Skin of body (tissue), 3 donors: ENCODE measurements around the gene CHRNA5. TPM values are rescaled to one million over a fixed set of nuclear protein-coding genes. Genes with fewer than 3 reads are reported as not detected.

Experiments used
- DNase-seq: peaks from one replicate; lab custom pipeline; 2025; lab: John Stamatoyannopoulos, UW
- small RNA-seq: library from RNA; depleted of rRNA; stranded (forward); fragments of <200 nt; gene quantifications from one replicate; pipeline ENCODE3, GENCODE V24; 2014; ENCODE audit warnings: low replicate concordance
- total RNA-seq: library from RNA; depleted of rRNA; stranded (reverse); fragments of >200 nt; gene quantifications from one replicate; pipeline ENCODE4 v1.2.3, GENCODE V29; 2014

The CHRNA5 gene
- total RNA-seq, 1 donor from 2014 or later = 0.39 TPM

DNA sequence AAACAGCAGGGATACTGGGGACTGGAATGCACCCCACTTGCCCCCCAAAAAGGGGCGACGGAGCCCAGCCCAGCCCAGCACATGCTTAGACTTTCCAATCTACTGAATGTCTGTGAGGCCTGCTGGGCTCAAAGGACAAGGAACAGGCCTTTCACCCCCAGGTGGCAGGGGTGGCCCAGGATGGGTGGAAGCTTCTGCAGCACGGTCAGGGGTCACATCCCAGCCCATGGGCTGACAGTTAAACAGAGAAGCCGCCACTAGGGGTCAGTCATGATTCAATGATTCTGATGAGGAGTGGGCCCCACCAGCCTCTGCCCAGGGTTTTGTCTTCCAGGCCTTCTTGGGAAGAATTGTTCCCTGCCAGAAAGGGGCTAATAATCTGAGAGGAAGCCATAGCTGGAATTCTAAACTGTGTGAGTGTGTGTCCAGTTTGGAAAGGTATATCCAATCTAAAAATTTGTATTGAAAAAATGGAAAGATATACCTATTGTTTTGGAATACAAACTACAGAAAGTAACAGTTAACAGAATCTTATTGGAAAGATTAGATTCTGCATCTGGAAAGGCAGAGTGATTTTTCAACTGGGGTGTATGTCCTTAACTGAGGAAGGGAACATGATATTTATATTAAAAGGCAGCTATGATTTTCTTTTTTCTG, 73.5 kb downstream of the CHRNA5 start:
- no peak for DNase-seq

DNA sequence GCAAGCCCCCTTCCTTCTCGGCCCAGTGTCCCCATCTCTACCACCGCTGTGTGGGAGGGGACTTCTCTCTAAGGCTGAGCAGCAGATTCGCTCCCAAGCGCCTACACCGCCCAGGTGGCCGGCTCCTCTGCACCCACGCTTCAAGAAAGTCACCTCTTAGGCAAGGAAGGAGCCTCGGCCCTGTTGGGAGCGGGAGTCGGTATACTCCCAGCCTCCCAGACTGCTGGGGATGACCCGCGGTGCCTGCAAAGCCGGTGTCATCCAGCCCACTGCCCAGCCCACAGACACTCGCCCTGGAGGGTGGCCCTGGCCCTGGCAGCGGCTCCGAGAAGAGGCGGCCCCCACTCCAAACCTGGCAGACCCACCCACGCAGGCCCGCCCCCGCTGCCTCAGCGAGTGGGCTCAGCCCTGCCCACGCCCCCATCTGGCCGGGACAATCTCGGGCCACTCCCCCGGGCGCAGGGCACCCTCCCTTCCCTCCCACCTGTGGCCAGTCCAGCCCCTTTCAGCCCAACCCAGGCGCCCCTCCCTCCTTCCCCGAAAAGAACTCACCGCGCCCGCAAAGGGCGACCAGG, 75.3 kb downstream of the CHRNA5 start:
- no peak for DNase-seq

DNA sequence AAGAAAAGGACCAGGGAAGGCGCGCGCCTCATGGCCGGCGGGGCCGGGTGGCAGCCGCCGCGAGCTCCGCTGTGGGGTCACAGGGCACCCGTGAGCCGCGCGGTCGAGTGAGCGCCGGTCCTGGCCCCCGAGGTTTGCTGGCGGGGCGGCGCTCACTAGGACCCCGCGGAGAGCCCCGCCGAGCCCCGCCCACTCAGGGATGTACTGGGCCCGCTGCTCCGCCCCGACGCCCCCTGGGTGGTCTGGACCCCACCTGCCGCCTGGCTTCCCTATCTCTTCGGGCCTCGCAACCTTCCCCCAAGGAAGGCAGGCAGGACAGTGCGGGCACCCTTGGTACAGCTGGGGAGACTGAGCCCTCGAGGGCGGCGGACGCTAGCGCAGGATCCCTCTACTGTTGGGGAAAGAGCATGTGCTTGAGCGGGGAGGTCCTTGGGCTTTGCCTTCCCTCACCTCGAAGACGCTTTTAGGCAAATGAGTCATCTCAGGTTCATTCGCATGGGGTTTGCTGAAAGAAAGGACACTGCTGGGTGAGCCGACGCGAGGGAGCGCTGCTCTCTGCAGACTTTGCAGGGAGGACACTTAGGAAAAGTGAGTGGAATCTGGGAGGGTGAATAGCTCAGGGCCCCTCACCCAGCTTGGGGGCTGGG, 75.9 kb downstream of the CHRNA5 start, which contains the start of gene CHRNB4:
CHRNB4 (minus strand) TSS at position 109 of the 647 bp plus-strand sequence; CDS start at position 32, 77 bp downstream.
- DNase-seq = no peak

DNA sequence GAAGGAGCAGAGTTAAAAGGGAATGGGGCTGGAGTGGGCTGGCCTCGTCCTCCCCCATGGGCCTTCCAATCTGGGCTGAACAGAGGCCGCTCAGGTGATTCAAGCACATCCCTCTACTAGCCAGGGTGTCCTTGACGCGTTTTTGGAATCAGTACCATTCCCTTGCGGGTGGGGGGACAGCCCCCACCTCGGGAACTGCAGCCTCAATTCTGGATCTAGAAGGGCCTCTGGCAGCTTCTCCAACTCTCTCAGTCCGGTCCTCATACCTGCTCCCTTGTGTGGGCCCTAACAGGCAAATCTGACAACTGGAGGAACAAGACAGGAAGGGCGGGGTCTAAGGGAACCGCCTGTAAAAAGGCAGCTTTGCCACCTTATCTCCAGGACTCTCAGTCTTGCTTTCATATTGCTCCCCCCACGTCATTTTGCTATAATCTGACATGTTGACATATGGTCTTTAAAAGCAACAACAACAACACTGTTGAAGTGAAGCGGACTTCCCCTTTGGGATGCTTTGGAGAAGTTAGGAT, 76.5 kb downstream of the CHRNA5 start:
- DNase-seq = no peak

DNA sequence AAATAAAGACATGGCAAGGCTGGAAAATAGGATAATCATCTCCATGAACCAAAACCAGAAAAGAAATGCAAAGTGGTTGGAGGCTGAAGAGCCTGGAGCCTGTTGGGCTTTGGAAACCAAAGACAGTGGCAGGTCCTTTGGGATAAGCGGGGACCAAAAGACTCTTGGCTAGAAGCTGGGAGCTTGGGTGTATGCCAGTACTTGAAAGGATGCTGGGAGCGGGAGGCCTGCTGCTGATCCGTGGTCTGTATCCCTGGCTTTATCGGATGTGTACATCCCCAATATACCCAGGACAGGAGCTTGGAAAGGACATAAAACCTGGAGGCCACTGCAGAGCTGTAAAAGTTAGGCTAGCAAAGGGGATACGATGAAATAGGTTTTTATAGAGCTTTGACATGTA, 77.0 kb downstream of the CHRNA5 start:
- no peak for DNase-seq

Small RNA genes within 50 kb of the gene (small RNA-seq; reads per million reads assigned to genes)
- gene AC067863.2 = not detected

Other genes with a start within 250 kb of the CHRNA5 start
- 9.0 TPM for gene CRABP1, start 225.2 kb upstream of the CHRNA5 start, total RNA-seq
- gene IREB2, start 127.3 kb upstream of the CHRNA5 start, total RNA-seq = 45.2 TPM
- gene HYKK, start 57.9 kb upstream of the CHRNA5 start, total RNA-seq = 3.1 TPM
- gene PSMA4, start 25.1 kb upstream of the CHRNA5 start, total RNA-seq = 118 TPM
- 0.39 TPM for gene CHRNA3, start 55.5 kb downstream of the CHRNA5 start, total RNA-seq
- not detected for gene CHRNB4, start 75.7 kb downstream of the CHRNA5 start, total RNA-seq
- 6.6 TPM for gene ADAMTS7, start 245.9 kb downstream of the CHRNA5 start, total RNA-seq